Measurements from ENCODE around the gene POMC. TPM values are rescaled to one million over a fixed set of nuclear protein-coding genes. Genes with fewer than 3 reads are reported as not detected.

Gene POMC
- total RNA-seq, 1 donor from 2014 or later: not detected

DNA sequence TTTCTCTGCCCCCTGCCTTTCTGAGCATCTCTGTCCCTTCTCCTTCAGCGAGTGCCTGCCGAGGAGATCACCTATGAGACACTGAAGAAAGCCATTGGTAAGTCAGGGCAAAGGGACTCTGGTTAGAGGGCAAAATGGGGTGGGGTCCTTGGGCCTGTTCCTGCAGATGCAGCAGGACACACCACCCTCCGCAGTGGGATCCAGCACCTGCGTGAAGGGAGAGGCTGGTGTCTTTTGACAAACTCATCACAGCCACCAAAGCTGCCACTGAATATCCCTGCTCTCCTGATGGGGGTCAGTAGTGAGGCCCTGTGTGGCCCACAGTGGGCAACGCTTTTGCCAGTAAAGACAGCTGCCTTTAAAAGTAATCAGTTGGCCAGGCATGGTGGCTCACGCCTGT is 18.7 kb downstream of the POMC start:
- Histone ChIP-seq H3K4me1 (ENCODE audit: insufficient read depth, low read length) (no peaks in the 10 kb centered on the region), H4K20me1 (ENCODE audit: insufficient read depth, low read length) (no peaks in the 10 kb centered on the region), H3K36me3 (ENCODE audit: insufficient read depth, low read length) (no peaks in the 10 kb centered on the region), H3K9me3 (ENCODE audit: insufficient read depth, low read depth, low read length) (no peaks in the 10 kb centered on the region), H2AFZ (ENCODE audit: low read depth, low read length) (no peak overlapping the region), H3K9ac (ENCODE audit: low read length) (no peak overlapping the region), H3K27me3 (ENCODE audit: insufficient read depth, low read length) (no peaks in the 10 kb centered on the region), H3K27ac (ENCODE audit: low read depth, low read length) (no peak overlapping the region), H3K4me2 (ENCODE audit: low read length) (no peak overlapping the region), H3K4me3 (ENCODE audit: insufficient read depth, low read depth, low read length) (no peak overlapping the region), H3K79me2 (ENCODE audit: insufficient read depth, low read length) (no peaks in the 10 kb centered on the region)
- Mint-ChIP-seq H3K4me3 (ENCODE audit: unreplicated experiment) (no peak overlapping the region), H3K27ac (ENCODE audit: unreplicated experiment) (no peak overlapping the region), H3K27me3 (ENCODE audit: low read depth, unreplicated experiment) (no peaks in the 10 kb centered on the region), H3K9me3 (ENCODE audit: unreplicated experiment) (no peaks in the 10 kb centered on the region), H3K36me3 (ENCODE audit: low read depth, unreplicated experiment) (peaks cover 31% of the 10 kb centered on the region), H3K4me1 (ENCODE audit: low read depth, unreplicated experiment) (no peaks in the 10 kb centered on the region)
- DNase-seq (ENCODE audit: low read depth): no peak
- FAIRE-seq: no peak
- no peak for TF ChIP-seq EZH2 (IDR thresholded peaks at IDR 0.05; ENCODE audit: insufficient read depth, low read length)
- TF ChIP-seq, protein P1, sequence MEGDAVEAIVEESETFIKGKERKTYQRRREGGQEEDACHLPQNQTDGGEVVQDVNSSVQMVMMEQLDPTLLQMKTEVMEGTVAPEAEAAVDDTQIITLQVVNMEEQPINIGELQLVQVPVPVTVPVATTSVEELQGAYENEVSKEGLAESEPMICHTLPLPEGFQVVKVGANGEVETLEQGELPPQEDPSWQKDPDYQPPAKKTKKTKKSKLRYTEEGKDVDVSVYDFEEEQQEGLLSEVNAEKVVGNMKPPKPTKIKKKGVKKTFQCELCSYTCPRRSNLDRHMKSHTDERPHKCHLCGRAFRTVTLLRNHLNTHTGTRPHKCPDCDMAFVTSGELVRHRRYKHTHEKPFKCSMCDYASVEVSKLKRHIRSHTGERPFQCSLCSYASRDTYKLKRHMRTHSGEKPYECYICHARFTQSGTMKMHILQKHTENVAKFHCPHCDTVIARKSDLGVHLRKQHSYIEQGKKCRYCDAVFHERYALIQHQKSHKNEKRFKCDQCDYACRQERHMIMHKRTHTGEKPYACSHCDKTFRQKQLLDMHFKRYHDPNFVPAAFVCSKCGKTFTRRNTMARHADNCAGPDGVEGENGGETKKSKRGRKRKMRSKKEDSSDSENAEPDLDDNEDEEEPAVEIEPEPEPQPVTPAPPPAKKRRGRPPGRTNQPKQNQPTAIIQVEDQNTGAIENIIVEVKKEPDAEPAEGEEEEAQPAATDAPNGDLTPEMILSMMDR (IDR thresholded peaks at IDR 0.05; ENCODE audit: insufficient read depth, low read depth, low read length): no peak

DNA sequence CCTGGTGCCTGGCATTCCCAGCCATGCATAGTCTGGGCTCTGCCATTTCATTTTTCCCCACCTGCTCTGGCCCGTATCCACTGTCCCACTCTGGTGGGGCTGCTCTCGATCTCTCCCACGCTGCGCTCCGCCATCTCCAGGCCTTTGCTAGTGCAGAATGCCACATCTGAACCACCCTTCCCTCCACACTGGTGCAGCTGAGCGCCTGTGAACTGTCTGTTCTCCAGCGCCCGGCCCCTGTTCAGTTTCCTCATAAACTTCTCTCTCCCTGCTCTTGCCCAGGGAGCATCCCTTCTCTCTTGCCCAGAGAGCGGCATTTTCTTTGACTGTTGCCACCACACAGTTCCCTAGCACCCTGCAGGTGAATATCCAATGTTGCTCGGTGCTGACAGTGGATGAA is 21.5 kb downstream of the POMC start:
- Mint-ChIP-seq H3K9me3 (ENCODE audit: unreplicated experiment) (no peaks in the 10 kb centered on the region), H3K27me3 (ENCODE audit: low read depth, unreplicated experiment) (no peaks in the 10 kb centered on the region)
- no peak for FAIRE-seq

DNA sequence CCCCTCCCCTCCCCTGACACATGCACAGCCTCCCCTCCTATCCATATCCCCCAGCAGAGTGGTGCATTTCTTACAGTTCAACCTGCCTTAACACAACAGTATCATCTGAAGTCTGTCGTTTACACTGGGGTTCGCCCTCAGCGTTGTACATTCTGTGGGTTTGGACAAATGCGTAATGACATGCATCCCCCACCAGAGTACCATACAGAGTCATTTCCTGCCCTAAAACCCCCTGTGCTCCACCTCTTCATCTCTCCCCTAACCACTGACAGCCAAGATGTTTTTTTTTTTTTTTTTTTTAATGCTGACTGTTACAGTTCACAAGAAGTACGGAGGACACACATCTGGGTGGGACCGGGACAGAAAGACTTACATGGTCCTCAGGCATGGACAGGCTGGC is 22.6 kb downstream of the POMC start:
- H3K4me2 ChIP-seq (ENCODE audit: low read length): no peak overlapping the region
- no peak overlapping the region for H3K9ac ChIP-seq (ENCODE audit: low read length)
- Mint-ChIP-seq H3K9me3 (ENCODE audit: unreplicated experiment) (peaks cover 2% of the 10 kb centered on the region), H3K27ac (ENCODE audit: unreplicated experiment) (no peak overlapping the region), H3K36me3 (ENCODE audit: low read depth, unreplicated experiment) (peaks cover 16% of the 10 kb centered on the region), H3K27me3 (ENCODE audit: low read depth, unreplicated experiment) (no peaks in the 10 kb centered on the region), H3K4me1 (ENCODE audit: low read depth, unreplicated experiment) (no peaks in the 10 kb centered on the region), H3K4me3 (ENCODE audit: unreplicated experiment) (no peak overlapping the region)
- FAIRE-seq: no peak
- TF ChIP-seq, protein P1 (IDR thresholded peaks at IDR 0.05; ENCODE audit: insufficient read depth, low read depth, low read length): no peak
- TF ChIP-seq EZH2 (IDR thresholded peaks at IDR 0.05; ENCODE audit: insufficient read depth, low read length): no peak
- no peak overlapping the region for H3K4me3 ChIP-seq (ENCODE audit: insufficient read depth, low read depth, low read length)
- no peaks in the 10 kb centered on the region for H3K79me2 ChIP-seq (ENCODE audit: insufficient read depth, low read length)
- no peaks in the 10 kb centered on the region for H3K36me3 ChIP-seq (ENCODE audit: insufficient read depth, low read length)
- H3K4me1 ChIP-seq (ENCODE audit: insufficient read depth, low read length): no peaks in the 10 kb centered on the region
- H2AFZ ChIP-seq (ENCODE audit: low read depth, low read length): no peak overlapping the region
- no peaks in the 10 kb centered on the region for H3K9me3 ChIP-seq (ENCODE audit: insufficient read depth, low read depth, low read length)
- no peaks in the 10 kb centered on the region for H3K27me3 ChIP-seq (ENCODE audit: insufficient read depth, low read length)
- H3K27ac ChIP-seq (ENCODE audit: low read depth, low read length): no peak overlapping the region
- no peaks in the 10 kb centered on the region for H4K20me1 ChIP-seq (ENCODE audit: insufficient read depth, low read length)
- DNase-seq (ENCODE audit: low read depth): no peak

More for the DNA sequence above, 21.5 kb downstream of the POMC start:
- no peak overlapping the region for H3K4me2 ChIP-seq (ENCODE audit: low read length)
- no peak overlapping the region for H3K9ac ChIP-seq (ENCODE audit: low read length)
- H3K79me2 ChIP-seq (ENCODE audit: insufficient read depth, low read length): no peaks in the 10 kb centered on the region
- Mint-ChIP-seq H3K4me3 (ENCODE audit: unreplicated experiment) (no peak overlapping the region), H3K36me3 (ENCODE audit: low read depth, unreplicated experiment) (peaks cover 16% of the 10 kb centered on the region), H3K4me1 (ENCODE audit: low read depth, unreplicated experiment) (no peaks in the 10 kb centered on the region), H3K27ac (ENCODE audit: unreplicated experiment) (no peak overlapping the region)
- TF ChIP-seq, protein P1 (IDR thresholded peaks at IDR 0.05; ENCODE audit: insufficient read depth, low read depth, low read length): no peak
- TF ChIP-seq EZH2 (IDR thresholded peaks at IDR 0.05; ENCODE audit: insufficient read depth, low read length): no peak
- no peak overlapping the region for H2AFZ ChIP-seq (ENCODE audit: low read depth, low read length)
- H3K27me3 ChIP-seq (ENCODE audit: insufficient read depth, low read length): no peaks in the 10 kb centered on the region
- no peaks in the 10 kb centered on the region for H4K20me1 ChIP-seq (ENCODE audit: insufficient read depth, low read length)
- H3K4me3 ChIP-seq (ENCODE audit: insufficient read depth, low read depth, low read length): no peak overlapping the region
- H3K9me3 ChIP-seq (ENCODE audit: insufficient read depth, low read depth, low read length): no peaks in the 10 kb centered on the region
- DNase-seq (ENCODE audit: low read depth): no peak
- H3K4me1 ChIP-seq (ENCODE audit: insufficient read depth, low read length): no peaks in the 10 kb centered on the region
- no peak overlapping the region for H3K27ac ChIP-seq (ENCODE audit: low read depth, low read length)
- H3K36me3 ChIP-seq (ENCODE audit: insufficient read depth, low read length): no peaks in the 10 kb centered on the region

Data from astrocyte (in vitro differentiated cells and primary cell).